ENCODE measurements around the gene NLGN1.

Gene NLGN1

DNA sequence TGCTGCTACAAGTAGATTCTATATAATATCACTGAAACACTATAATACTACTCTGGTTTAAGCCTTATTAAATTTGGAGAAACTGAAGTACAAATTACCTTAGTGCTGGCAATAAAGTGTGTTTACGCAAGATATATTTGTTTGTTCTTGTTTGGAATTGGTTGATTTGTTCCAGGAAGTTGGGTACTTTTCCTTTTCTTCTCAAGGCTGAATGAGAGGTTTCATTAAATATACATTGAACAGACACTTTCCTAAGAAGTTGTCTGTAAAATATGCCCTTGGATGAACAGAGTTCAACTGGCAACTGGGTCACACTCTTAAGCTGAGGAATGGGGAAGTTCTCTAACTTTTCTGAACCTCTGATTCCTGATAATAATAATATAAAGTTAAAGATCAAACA lies 919.5 kb downstream of the NLGN1 start:
- no peak for DNase-seq

DNA sequence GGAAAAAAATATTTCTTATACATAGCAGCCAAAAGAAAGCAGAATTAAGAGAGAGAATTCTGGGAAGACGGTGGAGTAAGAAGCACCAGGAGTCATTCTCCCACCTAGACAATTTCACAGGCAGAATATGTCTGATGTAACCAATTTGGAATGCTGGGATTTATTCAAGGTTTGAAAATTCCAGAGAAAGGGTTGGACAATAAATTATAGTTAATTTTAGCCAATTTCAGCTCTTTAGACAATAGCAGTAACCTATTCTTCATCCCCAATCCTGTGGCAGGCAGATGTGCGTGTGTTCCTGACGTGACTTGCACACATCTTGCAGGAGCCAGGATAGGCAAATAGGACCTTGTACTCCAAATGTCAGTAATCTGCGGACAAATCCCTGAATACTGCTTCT lies 920.6 kb downstream of the NLGN1 start:
- no peak for DNase-seq

DNA sequence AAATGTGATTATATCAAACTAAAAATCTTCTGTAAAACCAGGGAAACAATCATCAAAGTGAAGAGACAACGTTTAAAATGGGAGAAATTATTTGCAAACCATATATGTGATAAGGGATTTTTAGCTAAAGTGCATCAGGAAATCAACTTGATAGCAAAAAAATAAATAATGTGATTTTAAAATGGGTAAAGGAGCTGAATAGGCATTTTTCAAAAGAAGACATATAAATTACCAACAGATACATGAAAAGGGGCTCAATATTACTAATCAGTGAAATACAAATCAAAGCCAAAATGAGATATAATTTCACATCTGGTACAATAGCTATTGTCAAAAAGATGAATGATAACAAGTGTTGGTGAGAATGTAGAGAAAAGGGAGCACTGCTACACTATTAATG lies 924.0 kb downstream of the NLGN1 start:
- DNase-seq: no peak

DNA sequence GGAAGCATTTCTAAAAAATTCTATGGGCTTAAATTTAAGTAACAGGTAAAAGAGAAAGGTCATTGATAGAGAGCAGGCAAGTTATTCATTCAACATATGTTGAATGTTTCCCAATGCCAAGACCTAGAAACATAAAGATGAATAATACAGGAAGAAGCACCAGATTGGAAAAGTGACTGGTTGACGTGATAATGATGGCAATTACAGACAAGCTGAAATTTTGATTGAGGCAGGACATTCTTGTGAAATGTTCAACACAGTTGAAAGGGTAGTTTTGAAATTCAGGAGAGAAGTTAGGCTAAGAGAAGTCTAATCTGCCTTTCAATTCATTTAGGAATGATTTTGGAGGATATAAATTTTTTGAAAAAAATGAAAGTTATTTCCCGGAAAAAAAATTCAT lies 925.2 kb downstream of the NLGN1 start:
- DNase-seq: no peak

DNA sequence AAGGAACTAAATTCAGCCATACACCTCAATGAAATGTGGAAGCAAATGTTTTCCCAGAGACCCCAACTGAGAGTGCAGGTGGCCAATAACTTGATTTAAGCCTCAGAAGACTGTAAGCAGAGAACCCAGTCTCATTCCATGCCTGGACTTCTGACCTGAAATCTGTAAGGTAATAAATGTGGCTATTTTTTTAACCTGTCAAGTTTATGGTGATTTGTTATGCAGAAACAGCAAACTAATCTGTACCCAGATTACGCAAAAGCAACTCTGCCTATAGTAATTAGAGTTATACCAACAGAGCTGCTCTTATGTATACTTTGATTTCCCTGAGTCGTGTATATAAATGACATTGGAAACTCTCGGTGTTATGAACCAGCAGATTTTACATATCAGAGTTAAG lies 927.6 kb downstream of the NLGN1 start:
- no peak for DNase-seq

DNA sequence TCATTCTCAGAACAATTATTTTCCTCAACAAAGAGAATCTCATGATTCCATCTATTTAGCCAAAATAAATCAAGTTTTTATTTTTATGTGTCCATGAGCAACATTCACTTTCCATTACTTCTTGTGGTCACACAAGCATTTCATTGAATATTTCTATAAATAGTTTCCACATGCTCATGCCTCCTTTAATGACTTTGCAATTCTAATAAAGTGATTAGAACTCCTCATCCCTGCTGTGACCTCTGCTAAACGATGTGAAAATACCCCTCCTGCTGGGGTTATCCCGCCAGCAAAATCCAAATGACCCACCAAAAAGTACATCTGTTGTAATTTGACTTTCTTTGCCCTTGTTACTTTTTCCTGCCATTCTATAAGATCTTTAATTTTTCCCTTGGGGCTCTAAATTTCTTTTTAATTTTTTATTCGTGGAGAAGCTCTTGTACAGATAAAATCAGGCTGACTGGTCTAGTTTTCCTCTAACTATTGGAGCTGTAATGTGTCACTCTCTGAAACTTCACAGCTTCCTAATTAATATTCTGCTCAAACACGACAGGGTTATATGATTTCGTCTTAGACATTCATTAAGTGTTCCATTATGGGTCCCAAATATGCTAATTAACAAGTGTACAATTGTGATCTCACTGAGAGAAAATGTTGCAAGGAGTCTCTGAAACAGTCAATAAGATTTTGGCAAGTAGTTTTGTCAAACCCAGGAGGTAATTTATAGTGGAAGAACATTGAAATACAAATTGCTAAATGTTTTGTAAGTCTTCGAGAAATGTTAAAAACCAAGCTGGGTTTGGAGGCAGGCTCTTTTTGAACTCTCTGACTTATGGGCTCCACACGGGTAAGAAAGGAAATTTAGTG lies 928.5 kb downstream of the NLGN1 start:
- DNase-seq: no peak

DNA sequence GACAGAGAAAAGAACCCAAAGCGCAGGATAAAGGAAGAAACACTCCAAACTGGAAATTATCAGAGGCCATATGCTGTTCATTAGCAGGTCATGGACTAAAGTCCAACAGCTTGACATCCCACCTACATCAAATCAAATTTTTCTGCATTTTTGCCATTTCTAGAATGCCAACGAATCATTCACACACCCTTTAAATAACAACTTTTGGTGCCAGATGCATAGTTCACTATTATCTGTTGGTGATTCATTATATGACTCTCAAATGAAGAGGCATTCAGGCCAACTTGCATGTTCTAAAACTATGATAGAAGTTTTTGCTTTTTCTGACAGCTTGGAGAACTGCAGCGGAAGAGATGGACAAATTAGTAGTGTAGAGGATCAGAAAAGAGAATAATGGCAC lies 931.8 kb downstream of the NLGN1 start:
- no peak for DNase-seq

DNA sequence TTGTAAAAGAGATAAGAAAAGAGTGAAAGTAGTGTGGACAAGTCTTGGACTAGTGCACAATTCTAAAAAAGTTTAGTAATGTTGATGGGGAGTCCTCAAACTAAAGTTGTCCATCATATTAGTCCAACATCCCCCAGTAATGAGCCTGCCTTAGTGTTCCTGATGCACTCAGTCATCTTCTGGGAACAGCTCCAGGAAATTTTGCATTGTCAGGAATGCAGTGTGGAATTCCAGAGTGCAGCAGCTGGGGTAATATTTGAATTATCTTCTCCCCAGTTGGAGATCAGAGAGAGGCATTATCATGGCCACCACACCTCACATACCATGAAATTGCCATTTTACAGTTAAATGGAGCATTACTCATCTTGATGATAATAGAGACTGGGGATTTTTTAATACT lies 932.8 kb downstream of the NLGN1 start:
- no peak for DNase-seq

DNA sequence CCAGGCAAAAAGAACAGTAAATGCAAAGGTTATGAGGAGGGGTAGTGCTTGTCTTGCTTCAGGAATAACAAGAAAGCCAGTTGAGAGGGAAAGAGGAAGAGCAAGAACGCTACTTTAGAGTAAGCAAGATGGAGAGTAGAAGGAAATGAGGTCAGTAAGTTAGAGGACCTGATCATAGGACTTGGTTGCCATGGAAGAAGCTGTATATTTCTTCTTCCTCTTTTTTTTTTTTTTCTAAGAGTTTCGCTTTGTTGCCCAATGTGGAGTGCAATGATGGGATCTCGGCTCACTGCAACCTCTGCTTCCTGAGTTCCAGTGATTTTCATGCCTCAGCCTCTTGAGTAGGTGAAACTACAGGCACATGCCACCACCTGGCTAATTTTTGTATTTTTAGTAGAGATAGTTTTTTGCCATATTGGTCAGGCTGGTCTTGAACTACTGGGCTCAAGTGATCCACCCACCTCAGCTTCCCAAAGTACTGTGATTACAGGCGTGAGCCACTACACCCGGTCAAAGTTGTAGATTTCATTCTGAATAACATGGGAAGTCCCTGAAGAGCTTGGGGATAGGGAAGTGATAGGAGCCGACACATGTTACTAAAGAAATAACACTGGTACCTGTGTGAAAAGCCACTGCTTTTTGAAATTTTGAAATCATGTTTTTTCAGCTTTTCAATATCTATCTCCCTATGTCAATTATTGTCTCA lies 933.7 kb downstream of the NLGN1 start:
- DNase-seq: no peak

DNA sequence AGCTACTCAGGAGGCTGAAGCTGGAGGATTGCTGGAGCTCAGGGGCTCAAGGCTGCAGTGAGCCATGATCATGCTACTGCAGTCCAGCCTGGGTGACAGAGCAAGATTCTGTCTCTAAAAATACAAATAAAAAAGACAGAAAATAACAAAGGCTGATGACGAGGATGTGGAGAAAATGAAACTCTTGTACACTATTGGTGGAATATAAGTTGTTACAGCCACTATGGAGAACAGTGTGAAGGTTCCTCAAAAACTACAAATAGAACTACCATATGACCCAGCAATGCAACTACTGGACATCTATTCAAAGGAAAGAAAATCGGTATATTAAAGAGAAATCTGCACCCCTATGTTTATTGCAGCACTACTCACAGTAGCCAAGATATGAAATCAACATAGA lies 934.8 kb downstream of the NLGN1 start:
- DNase-seq: no peak

DNA sequence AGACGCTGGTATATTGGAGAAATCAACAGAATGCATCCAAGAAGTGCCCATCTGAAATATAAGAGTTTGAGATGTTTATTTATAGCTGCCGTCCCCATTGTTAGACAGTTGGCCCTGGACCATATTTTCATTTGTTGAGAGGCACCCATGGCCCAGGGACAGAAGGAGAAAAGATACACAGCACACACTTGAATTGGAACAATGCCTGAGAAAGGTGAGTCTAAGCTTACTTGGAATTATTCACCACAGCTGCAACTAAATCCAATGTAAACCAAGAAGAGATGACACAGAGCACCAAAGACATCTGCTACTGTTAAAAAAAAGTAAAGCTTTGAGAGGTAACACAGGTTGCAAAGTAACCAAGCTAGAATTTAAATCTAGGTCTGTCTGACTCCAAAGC lies 936.1 kb downstream of the NLGN1 start:
- DNase-seq: no peak

DNA sequence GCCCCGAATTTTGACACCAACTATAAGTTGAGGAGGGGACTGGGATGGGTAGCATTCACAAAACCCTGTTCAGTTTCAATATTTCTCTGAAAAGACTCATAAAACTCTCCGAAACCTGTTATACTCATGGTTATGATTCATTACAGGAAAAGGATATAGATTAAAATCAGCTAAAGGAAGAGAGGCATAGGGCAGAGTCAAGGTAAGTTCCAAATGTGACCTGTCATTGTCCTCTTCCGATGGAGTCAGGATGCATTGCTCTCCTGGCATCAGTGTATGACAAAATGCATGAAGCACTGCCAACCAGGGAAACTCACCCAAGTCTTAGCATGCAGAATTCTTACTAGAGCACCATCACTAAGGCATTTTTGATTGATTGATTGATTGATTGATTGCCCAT lies 936.6 kb downstream of the NLGN1 start:
- no peak for DNase-seq

DNA sequence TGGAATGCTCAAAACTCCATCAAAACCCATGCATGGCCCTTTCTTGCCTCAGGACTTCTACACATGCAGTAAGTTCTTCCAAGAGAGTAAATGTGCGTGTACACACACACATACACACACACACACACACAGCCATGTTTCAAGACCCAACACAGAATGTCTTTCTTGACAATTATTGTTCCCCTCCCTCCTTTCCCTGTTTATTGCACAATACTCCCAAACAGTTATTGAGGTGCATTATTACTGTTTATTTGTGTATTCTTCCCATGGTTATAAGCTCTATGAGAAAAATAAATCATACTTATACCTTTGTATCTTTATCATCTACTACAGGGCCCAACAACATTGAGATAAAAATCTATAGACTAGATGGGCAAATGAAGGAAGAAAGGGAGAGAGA lies 937.8 kb downstream of the NLGN1 start:
- no peak for DNase-seq

DNA sequence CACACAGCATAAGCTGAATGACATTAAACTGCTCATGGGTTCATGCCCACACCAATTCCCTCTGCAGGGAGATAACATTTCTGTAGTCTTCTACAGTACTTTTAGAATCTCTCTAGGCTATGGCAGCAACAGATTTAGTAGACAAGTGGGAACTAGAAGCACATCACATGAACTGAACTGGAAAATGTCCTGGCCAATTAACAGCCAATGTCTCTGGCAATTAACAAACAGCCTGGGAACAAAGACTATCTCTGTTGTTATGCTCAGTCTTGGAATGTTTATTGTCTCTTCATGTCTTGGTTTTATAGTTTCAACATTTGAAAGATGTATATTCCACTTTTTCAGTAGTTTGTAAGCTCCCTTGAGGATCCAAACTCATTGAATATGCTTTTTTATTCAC lies 938.4 kb downstream of the NLGN1 start:
- DNase-seq: no peak
